SK-N-SH (cell line): ENCODE data around the gene RHNO1.

ENCODE experiments used
- EZH2phosphoT487 ChIP-seq: fragments of 200-600 bp; sonication (generic); IDR thresholded peaks from 2 replicates; pipeline ENCODE4 v1.6.1; 2017; ENCODE audit warnings: low read depth, mixed run types, mild to moderate bottlenecking, antibody characterized with exemption, moderate library complexity, borderline replicate concordance
- JUND ChIP-seq: IDR thresholded peaks from 2 replicates; pipeline ENCODE4 v1.4.0; 2012
- MEF2A ChIP-seq: IDR thresholded peaks from 2 replicates; pipeline ENCODE4 v1.4.0; 2012; ENCODE audit warnings: low read depth, borderline replicate concordance
- RAD21 ChIP-seq: IDR thresholded peaks from 2 replicates; pipeline ENCODE4 v1.6.1; 2012; ENCODE audit warnings: mild to moderate bottlenecking, low read length
- RCOR1 ChIP-seq: fragments of 150-350 bp; IDR thresholded peaks from 2 replicates; pipeline ENCODE4 v1.6.1; 2017; ENCODE audit warnings: antibody characterized with exemption, low read length
- RFX5 ChIP-seq: IDR thresholded peaks from 2 replicates; pipeline ENCODE4 v1.6.1; 2012; ENCODE audit warnings: mild to moderate bottlenecking, improper control_type of control experiment, low read length
- SIN3A ChIP-seq: IDR thresholded peaks from 2 replicates; pipeline ENCODE4 v1.6.1; 2012; ENCODE audit warnings: low read depth, mild to moderate bottlenecking, low read length, moderate library complexity, borderline replicate concordance
- TEAD4 ChIP-seq: IDR thresholded peaks from 2 replicates; pipeline ENCODE4 v1.4.0; 2012; ENCODE audit warnings: mild to moderate bottlenecking, borderline replicate concordance; ENCODE audit not compliant: insufficient read depth
- TF ChIP-seq, protein P1 (sequence below): fragments of 200-600 bp; sonication (generic); IDR thresholded peaks from 2 replicates; pipeline ENCODE4 v1.6.1; 2017; ENCODE audit warnings: antibody characterized with exemption, mild to moderate bottlenecking, moderate library complexity
- TF ChIP-seq, protein P2 (sequence below): IDR thresholded peaks from 2 replicates; pipeline ENCODE4; 2012
- TF ChIP-seq, protein P3 (sequence below): IDR thresholded peaks from 2 replicates; pipeline ENCODE4 v1.4.0; 2012; ENCODE audit warnings: low read depth, borderline replicate concordance
- TF ChIP-seq, protein P4 (sequence below): IDR thresholded peaks from 2 replicates; pipeline ENCODE4 v1.6.1; 2012; ENCODE audit warnings: mild to moderate bottlenecking, low read depth, low read length, moderate library complexity
- TF ChIP-seq, protein P5 (sequence below): IDR thresholded peaks from 2 replicates; pipeline ENCODE4 v1.4.0; 2012; ENCODE audit warnings: low read depth

DNA sequence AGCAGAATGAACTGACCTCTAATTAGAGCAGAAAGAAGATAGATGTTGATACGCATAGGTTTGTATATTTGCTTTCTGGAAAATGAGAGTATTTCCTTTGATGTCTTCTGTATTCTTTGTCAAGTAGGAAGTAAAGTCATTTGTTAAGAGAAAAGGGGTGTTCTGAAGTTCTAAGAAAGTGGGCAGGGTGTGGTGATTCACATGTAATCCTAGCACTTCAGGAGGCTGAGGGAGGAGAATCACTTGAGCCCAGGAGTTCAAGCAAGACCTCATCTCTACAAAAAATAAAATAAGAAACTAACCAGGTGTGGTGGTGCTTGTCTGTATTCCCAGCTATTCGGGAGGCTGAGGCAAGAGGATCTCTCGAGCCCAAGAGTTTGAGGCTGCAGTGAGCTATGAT lies 2.8 kb downstream of the RHNO1 start:
- TF ChIP-seq, protein P1, sequence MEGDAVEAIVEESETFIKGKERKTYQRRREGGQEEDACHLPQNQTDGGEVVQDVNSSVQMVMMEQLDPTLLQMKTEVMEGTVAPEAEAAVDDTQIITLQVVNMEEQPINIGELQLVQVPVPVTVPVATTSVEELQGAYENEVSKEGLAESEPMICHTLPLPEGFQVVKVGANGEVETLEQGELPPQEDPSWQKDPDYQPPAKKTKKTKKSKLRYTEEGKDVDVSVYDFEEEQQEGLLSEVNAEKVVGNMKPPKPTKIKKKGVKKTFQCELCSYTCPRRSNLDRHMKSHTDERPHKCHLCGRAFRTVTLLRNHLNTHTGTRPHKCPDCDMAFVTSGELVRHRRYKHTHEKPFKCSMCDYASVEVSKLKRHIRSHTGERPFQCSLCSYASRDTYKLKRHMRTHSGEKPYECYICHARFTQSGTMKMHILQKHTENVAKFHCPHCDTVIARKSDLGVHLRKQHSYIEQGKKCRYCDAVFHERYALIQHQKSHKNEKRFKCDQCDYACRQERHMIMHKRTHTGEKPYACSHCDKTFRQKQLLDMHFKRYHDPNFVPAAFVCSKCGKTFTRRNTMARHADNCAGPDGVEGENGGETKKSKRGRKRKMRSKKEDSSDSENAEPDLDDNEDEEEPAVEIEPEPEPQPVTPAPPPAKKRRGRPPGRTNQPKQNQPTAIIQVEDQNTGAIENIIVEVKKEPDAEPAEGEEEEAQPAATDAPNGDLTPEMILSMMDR = no peak
- TF ChIP-seq, protein P2, sequence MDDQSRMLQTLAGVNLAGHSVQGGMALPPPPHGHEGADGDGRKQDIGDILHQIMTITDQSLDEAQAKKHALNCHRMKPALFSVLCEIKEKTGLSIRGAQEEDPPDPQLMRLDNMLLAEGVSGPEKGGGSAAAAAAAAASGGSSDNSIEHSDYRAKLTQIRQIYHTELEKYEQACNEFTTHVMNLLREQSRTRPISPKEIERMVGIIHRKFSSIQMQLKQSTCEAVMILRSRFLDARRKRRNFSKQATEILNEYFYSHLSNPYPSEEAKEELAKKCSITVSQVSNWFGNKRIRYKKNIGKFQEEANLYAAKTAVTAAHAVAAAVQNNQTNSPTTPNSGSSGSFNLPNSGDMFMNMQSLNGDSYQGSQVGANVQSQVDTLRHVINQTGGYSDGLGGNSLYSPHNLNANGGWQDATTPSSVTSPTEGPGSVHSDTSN = no peak
- no peak for TF ChIP-seq TEAD4
- TF ChIP-seq, protein P3, sequence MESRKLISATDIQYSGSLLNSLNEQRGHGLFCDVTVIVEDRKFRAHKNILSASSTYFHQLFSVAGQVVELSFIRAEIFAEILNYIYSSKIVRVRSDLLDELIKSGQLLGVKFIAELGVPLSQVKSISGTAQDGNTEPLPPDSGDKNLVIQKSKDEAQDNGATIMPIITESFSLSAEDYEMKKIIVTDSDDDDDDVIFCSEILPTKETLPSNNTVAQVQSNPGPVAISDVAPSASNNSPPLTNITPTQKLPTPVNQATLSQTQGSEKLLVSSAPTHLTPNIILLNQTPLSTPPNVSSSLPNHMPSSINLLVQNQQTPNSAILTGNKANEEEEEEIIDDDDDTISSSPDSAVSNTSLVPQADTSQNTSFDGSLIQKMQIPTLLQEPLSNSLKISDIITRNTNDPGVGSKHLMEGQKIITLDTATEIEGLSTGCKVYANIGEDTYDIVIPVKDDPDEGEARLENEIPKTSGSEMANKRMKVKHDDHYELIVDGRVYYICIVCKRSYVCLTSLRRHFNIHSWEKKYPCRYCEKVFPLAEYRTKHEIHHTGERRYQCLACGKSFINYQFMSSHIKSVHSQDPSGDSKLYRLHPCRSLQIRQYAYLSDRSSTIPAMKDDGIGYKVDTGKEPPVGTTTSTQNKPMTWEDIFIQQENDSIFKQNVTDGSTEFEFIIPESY = no peak
- no peak for TF ChIP-seq MEF2A
- TF ChIP-seq SIN3A = no peak
- no peak for TF ChIP-seq RFX5
- TF ChIP-seq EZH2phosphoT487 = no peak
- TF ChIP-seq, protein P4, sequence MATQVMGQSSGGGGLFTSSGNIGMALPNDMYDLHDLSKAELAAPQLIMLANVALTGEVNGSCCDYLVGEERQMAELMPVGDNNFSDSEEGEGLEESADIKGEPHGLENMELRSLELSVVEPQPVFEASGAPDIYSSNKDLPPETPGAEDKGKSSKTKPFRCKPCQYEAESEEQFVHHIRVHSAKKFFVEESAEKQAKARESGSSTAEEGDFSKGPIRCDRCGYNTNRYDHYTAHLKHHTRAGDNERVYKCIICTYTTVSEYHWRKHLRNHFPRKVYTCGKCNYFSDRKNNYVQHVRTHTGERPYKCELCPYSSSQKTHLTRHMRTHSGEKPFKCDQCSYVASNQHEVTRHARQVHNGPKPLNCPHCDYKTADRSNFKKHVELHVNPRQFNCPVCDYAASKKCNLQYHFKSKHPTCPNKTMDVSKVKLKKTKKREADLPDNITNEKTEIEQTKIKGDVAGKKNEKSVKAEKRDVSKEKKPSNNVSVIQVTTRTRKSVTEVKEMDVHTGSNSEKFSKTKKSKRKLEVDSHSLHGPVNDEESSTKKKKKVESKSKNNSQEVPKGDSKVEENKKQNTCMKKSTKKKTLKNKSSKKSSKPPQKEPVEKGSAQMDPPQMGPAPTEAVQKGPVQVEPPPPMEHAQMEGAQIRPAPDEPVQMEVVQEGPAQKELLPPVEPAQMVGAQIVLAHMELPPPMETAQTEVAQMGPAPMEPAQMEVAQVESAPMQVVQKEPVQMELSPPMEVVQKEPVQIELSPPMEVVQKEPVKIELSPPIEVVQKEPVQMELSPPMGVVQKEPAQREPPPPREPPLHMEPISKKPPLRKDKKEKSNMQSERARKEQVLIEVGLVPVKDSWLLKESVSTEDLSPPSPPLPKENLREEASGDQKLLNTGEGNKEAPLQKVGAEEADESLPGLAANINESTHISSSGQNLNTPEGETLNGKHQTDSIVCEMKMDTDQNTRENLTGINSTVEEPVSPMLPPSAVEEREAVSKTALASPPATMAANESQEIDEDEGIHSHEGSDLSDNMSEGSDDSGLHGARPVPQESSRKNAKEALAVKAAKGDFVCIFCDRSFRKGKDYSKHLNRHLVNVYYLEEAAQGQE = no peak
- no peak for TF ChIP-seq JUND
- TF ChIP-seq, protein P5, sequence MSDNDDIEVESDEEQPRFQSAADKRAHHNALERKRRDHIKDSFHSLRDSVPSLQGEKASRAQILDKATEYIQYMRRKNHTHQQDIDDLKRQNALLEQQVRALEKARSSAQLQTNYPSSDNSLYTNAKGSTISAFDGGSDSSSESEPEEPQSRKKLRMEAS = no peak
- TF ChIP-seq RCOR1 = no peak
- TF ChIP-seq RAD21 = no peak
